Stimulated activated CD4-positive, alpha-beta T cell treated with anti-CD3 and anti-CD28 coated beads, Interleukin-1b, Interleukin-23, amount 100 ng/mL, for 48 hours (primary cell): ENCODE measurements around the gene NDFIP1.
"Not testable (repeated sequence)": the region's sequence is repeated elsewhere in the genome, so short reads cannot be mapped to it uniquely, and the experiment has no call there.

Source experiments
- DNase-seq: peaks from one replicate; pipeline ENCODE4 v3.0.0-alpha.2; 2020

NDFIP1 gene

GRCh38 chr5:142159354-142159753 is 50.8 kb downstream of the NDFIP1 start:
- DNase-seq = no peak

GRCh38 chr5:142164315-142164714 is 55.7 kb downstream of the NDFIP1 start:
- DNase-seq = no peak

- no peak for DNase-seq
Measured at GRCh38 chr5:142166754-142167153, 58.2 kb downstream of the NDFIP1 start.

GRCh38 chr5:142167458-142167857 is 58.9 kb downstream of the NDFIP1 start:
- DNase-seq = no peak

- no peak for DNase-seq
Measured at GRCh38 chr5:142168365-142168764, 59.8 kb downstream of the NDFIP1 start.

- no peak for DNase-seq
Measured at GRCh38 chr5:142170254-142170953, 61.8 kb downstream of the NDFIP1 start.

GRCh38 chr5:142171270-142171669 is 62.7 kb downstream of the NDFIP1 start:
- no peak for DNase-seq

- no peak for DNase-seq
Measured at GRCh38 chr5:142175039-142175438, 66.5 kb downstream of the NDFIP1 start.

- no peak for DNase-seq
Measured at GRCh38 chr5:142175461-142176142, 67.0 kb downstream of the NDFIP1 start.

GRCh38 chr5:142176255-142176654 is 67.7 kb downstream of the NDFIP1 start:
- no peak for DNase-seq

GRCh38 chr5:142178651-142179050 is 70.1 kb downstream of the NDFIP1 start:
- DNase-seq = no peak

- no peak for DNase-seq
Measured at GRCh38 chr5:142179776-142180387, 71.3 kb downstream of the NDFIP1 start.

- no peak for DNase-seq
Measured at GRCh38 chr5:142181096-142181495, 72.5 kb downstream of the NDFIP1 start.

GRCh38 chr5:142181547-142182163 is 73.1 kb downstream of the NDFIP1 start:
- DNase-seq = no peak

GRCh38 chr5:142182840-142183239 is 74.3 kb downstream of the NDFIP1 start:
- no peak for DNase-seq

GRCh38 chr5:142183561-142183960 is 75.0 kb downstream of the NDFIP1 start:
- DNase-seq = no peak

GRCh38 chr5:142184988-142185387 is 76.4 kb downstream of the NDFIP1 start:
- no peak for DNase-seq

- DNase-seq = no peak
Measured at GRCh38 chr5:142186514-142186856, 77.9 kb downstream of the NDFIP1 start.

GRCh38 chr5:142186857-142187594 is 78.4 kb downstream of the NDFIP1 start:
- DNase-seq = no peak

GRCh38 chr5:142188691-142189090 is 80.1 kb downstream of the NDFIP1 start:
- not testable (repeated sequence) for DNase-seq

- no peak for DNase-seq
Measured at GRCh38 chr5:142189813-142190212, 81.2 kb downstream of the NDFIP1 start.

GRCh38 chr5:142191776-142192175 is 83.2 kb downstream of the NDFIP1 start:
- DNase-seq = no peak
